SHP77 (cell line): ENCODE results near the gene TMEM225B.
A peak's percentile ranks its signal among the peaks of the same experiment; 100 is the strongest.
"Not testable (repeated sequence)": the region's sequence is repeated elsewhere in the genome, so short reads cannot be mapped to it uniquely, and the experiment has no call there.

Experiments used
- DNase-seq, 2 experiments: peaks; one replicate each; lab custom pipeline; 2025; lab: John Stamatoyannopoulos, UW

TMEM225B gene

DNA sequence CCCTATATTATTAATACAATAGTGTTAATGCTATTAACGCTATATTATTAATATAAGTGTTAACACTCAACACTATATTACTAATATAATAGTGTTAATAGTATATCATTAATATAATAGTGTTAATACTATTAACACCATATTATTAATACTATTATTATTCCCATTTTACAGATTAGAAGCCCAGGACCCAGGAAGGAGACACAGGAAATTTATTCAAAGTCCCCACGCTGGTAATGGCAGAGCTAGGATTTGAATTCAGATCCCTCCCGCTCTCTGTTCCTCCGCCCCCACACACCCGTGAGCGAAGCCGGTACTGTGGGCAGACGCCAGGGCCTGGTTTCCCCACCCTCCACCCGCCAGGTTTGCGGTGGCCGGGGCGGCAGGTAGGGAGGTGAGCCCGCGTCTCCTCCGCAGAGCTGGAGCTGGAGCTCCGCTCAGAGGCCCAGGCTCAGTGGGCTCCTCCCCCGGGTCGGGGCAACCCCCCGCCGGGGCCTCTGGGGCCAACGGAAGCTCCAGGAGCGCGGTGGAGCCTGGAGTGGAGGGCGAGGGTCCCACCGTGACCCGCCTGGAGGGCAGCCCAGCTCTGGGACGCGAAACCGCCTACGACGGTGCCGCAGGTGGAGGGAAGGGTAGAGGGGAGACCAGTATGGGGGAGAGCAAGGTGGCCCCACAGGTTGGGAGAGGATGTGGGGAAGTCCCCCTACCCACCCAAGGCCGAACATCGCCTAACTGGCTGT, at the start of gene TMEM225B:
Gene TMEM225B (plus strand): TSS at position 506 of the 740 bp plus-strand sequence. CDS start 6,122 bp downstream, outside the sequence.
- no peak for DNase-seq

- not testable (repeated sequence) for DNase-seq
Measured at GRCh38 chr7:99549545-99549944, 48.5 kb upstream of the TMEM225B start.

GRCh38 chr7:99551334-99551733, 46.7 kb upstream of the TMEM225B start:
- no peak for DNase-seq

DNA sequence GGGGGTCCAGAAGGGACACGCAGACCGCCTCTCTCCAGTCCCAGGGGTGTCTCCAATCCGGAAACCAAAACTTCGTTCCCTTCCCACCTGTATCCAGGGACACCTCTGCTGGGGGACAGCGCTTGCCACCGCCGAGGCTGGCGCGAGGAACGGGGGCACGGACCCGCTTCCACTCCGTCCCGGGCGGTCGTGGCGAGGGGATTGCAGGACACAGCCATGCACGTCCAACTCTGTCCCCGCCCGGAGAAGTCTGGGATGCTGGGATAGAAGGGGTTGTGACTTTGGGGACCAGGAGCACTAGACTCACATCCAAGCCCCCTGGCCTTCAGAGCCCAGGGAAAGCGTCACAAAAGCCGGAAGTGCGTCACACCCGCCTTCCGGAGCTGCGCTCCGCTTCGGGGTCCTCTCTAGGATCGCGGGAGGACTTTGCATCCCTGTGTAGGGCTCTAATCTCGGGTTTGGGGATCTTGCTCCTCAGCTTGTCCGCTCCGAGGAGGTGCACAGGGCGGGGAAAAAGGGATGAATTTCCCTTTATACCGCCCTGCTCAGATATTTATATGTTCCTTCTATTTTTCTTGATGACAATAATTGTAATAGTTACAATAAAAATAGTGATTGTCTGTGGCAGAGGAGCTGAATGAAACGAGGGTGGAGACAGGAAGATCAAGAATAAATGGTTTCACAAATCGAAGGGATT, 46.2 kb upstream of the TMEM225B start, which contains the start of gene FAM200A:
Gene FAM200A (minus strand): TSS at position 348 of the 697 bp plus-strand sequence. CDS start 3,707 bp downstream, outside the sequence.
- DNase-seq, result peak; percentile 90 to 91

DNA sequence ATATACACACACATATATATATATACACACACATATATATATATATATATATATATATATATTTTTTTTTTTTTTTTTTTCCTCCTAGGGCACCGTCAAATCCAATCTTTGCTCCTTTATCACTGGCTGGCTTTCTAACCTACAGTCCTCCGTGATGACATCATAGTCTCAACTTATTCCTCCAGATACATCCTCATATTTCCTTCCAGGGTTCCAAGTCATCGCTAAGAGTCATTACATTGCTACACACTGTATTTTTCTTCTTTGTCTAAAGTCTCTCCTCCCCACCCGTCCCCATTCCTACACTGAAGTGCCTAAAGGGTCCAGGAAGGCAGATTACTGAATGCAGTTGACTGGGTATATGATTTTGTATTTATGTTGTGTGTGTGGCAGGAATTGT, 45.0 kb upstream of the TMEM225B start:
- DNase-seq, result no peak

- no peak for DNase-seq
Measured at GRCh38 chr7:99554939-99555338, 43.1 kb upstream of the TMEM225B start.

DNA sequence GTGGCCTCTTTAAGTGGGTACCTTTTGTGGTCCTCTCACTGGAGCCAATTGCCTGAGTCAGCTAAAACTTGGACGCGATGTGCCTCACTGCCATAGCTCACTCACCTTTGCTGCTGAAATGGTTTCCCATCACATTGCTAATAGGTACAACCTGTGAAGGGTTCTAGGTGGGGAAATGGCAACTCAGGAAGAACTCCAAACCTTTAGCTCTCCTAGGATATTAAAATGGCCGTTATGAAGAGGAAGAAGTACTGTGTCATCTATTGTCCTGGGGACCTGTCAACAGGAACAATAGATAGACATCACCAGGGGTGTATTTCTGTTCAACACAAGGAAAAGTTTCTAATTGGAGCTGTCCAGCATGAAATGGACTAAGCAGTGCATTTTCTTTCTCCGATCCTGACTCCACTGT, 40.9 kb upstream of the TMEM225B start:
- DNase-seq, result no peak

DNA sequence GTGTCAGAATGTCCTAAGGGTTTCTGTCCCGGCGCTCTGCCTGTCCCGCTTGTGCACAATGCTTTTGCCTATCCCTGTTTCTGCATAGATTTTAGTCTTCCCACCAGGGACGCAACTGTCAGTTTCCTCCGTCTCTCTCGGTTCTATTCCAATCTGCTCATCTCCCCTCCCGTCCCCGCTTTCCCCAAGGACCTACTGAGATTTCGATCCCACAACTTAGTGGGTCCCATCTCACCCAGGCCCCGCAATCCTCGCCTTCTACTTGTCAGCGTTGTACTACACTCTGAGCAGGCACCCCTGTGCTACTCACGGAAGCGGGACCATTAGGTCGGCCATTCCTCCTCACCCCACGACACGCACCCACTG, 40.1 kb upstream of the TMEM225B start:
- no peak for DNase-seq

DNA sequence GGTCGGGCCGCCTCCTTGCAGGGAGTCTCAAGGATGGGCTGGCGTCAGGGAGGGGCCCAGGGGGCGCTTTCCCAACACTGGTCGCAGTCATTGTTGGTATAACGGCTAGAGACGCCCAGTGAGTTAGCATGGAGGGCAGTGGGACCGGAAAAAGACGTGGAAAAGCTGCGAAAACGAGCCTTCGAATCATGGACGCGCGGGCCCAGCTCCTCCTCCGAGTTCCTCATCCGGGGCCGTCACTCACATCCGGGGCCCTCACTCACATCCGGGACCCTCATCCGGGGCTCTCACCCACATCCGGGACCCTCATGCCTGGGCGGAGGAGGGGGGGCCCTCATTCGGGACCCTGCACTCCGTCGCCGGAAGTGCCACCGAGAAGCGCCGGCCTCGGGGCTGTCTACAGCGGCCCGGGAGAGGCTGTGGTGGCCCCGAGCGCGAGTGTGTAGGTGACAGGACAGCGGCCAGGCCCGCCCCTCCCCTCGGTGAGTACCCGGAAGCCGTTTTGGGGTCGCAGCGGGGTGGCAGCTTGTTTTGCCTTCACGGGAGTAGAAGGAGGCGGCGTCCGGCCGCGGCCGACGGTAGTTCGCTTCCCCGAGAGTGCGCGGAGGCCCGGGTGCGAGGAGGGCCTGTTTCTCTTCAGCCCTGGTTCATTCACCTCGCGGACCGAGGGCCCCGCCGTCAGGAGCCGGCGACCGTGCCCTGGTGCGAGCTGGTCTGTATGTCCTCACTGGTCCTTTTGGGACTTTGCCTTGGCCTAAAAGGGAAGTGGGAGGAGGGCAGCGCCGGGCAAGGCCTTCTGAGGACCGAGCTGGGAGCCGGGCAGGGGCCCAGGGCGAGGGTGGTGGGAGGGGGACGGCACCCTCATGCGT, 39.5 kb upstream of the TMEM225B start, which contains the start of gene ZNF655:
Gene ZNF655 (plus strand): TSS at position 337 of the 869 bp plus-strand sequence. CDS start 1,918 bp downstream, outside the sequence.
- peak; percentile 81 to 89 for DNase-seq

DNA sequence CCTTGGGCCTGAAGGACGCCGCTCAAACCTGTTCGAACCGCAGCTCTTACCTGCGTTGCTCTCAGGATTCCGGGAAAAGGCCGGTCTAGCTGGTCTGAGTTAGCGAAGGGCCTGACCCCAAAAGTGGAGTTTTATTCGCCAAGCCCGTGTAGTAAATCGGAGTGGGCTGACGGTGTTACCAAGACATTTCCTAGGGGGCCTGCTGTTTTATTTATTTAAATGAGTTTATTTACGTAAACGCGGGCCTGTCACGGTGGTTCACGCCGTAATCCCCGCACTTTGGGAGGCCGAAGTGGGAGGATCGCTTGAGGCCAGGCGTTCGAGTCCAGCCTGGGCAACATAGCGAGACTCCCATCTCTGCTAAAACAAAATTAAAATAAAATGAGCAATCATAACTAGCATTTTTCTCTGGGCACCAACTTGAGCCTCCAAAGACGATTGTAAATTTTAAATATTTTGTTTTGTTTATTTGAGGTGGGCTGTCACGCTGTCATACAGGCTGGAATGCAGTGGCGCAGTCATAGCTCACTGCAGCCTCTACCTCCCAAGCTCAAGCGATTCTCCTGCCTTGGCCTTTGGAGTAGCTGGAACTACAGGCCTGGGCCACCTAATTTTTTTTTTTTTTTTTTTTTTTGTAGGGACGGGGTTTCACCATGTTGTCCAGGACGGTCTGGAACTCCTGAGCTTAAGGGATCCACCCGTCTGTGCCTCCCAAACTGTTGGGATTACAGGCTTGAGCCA, 38.7 kb upstream of the TMEM225B start:
- DNase-seq, result no peak

DNA sequence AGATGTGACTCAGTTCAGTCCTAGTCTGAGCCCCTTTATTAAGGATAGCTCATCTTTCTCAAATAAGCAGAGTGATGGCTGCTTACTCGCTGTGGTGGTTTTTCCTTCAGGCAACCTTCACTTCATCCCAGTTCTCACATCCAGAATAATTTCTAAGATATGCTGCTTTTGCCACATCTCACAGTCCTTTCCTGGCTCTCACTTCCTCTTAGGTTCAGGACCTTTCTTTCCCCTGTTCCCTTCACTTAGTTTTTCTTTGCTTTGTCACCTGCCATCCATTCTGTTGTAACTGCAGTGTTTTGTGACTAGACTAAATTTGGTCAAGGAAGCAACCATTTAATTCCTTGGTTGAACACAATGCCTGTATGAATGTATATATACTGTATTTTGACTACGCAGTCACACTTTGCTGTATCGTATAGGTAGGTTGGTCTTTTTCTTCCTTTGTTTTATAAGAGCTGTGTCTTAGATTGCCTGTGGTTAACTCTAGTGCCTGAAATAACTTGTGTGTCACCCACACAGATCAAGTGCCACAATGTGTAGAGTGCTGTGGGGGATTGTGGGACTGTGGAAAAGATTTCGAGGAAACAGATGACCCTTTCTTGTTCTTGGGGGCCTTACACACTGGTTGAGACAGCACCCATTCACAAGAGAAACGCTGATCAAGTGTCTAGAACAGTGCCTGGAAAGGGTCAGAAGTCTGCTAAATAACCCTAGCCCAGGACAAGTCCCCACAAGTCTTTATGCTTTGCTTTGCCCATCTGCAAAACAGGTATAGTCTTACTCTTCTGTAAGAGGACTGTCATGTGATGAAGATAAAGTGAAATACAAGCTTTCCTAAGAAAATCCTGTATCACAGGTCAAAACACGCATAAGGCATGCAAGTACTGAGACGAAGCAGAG, 37.0 kb upstream of the TMEM225B start:
- no peak for DNase-seq

GRCh38 chr7:99561737-99562051, 36.4 kb upstream of the TMEM225B start:
- no peak for DNase-seq

GRCh38 chr7:99562114-99562784, 35.8 kb upstream of the TMEM225B start:
- DNase-seq, result no peak

DNA sequence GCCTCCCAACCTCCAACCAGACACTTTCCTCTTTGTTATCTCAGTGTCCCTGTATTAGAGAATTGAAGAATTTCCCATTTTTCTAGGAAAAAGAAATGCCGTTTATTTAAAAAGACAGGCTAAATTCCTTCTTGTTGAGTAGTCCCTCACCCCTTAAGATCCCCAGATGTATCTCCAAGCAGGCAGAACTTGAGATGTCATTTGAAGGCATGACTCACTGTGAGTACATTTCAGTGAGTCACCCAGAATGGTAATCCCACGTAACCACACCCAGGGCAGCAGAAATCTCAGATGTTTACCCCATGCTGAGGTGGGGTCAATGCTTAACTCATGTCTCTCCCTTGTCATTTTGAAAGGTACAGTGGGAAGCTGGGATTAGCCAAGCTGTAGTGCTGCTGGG, 35.2 kb upstream of the TMEM225B start:
- DNase-seq, result no peak

DNA sequence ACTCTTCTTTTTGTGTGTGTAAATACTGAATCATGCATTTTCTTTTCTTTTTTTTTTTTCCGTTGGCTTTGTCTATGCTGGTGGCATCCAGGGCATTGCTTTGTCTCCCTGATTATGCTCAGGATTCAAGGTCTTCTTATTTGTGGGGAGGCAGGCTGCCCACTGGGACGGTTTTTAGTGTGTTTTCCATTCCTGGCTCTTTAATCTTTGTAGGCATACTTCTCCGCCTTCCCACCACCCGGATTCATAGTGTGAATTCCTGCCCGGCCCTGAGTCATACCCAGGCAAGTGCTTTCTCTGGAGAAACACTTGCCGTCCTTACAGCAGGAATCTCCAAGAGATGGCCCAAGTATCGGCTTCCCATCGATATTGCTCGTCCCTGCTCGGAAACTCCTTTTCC, 34.4 kb upstream of the TMEM225B start:
- no peak for DNase-seq

DNA sequence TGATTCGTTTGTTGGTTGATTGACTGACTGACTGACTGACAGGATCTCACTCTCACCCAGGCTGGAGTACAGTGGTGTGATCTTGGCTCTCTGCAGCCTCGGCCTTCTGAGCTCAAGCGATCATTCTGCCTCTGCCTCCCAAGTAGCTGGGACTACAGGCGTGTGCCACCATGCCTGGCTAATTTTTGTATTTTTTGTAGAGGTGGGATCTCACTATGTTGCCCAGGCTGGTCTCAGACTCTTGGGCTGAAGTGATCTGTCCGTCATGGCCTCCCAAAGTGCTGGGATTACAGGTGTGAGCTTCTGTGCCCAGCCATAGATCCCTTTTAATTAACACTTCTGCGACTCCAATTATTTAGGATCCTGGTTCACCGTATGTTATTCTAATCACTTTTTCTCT, 29.3 kb upstream of the TMEM225B start:
- DNase-seq, result not testable (repeated sequence)

- DNase-seq, result no peak
Measured at GRCh38 chr7:99571768-99572167, 26.3 kb upstream of the TMEM225B start.

- no peak for DNase-seq
Measured at GRCh38 chr7:99573257-99573656, 24.8 kb upstream of the TMEM225B start.

DNA sequence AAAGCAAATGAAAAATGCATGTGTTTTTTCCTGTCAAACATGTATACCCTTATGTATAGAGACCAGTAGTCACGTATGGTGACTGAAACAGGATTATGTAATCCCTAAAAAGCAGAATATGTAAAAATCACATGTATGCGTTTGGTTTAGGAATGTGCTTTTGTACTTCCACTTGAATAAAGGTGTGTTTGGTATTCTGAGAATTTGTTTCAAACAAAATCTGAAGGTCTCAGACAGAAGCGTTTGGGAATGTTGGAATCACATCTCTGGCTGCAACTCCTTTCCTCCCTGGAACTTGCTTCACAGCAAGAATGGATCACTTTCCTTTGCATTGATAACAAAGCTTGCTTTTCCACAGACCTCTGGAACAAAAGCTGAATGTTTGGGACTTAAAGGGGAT, 21.8 kb upstream of the TMEM225B start:
- DNase-seq, result no peak
